Activated T-cell treated with anti-CD3 and anti-CD28 coated beads for 24 hours (primary cell): ENCODE data around the gene KCNJ16.

Experiments
- DNase-seq: peaks from one replicate; pipeline ENCODE4 v3.0.0-alpha.2; 2020; ENCODE audit warnings: low read depth

Gene KCNJ16

DNA sequence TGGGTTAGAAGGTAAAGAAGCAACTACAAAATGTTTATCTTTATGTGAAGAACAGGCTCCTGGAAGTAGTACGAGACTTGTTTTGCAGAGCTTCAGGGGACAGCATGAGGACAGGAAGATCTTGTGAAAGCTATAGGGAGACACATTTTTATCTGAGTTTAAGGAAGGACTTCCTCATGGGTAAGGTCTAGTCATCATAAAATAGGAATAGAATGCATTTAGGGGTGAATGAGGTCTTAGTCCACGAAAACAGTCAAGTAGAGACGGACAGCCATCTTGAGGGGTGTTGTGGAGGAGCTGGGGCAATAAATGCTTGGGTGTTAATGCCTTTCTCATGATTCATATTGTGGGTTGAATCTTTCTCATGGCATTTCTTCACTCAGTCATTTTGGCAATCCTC, 24.3 kb downstream of the KCNJ16 start:
- DNase-seq = no peak

- no peak for DNase-seq
Observed at GRCh38 chr17:70099884-70100283, 24.9 kb downstream of the KCNJ16 start.

DNA sequence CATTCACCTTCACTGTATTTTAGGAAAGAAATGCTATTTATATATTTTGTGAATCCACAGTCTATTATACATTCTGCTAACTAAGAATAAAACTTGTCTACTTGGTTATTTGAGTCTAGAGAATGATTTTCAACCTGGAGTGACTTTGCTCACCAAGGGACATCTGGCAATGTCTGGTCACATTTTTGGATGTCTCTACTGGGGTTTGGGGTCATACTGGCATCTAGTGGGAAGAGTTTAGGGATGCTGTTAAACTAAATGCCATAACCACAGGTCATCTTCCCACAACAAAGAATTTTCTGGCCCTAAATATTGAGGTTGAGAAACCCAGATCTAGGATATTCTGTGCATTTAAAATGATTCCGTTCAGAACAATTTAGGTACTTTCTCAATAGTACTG, 26.0 kb downstream of the KCNJ16 start:
- DNase-seq = no peak

- DNase-seq = no peak
Observed at GRCh38 chr17:70102531-70102930, 27.5 kb downstream of the KCNJ16 start.

GRCh38 chr17:70104791-70105523, 29.9 kb downstream of the KCNJ16 start:
- DNase-seq = no peak

DNA sequence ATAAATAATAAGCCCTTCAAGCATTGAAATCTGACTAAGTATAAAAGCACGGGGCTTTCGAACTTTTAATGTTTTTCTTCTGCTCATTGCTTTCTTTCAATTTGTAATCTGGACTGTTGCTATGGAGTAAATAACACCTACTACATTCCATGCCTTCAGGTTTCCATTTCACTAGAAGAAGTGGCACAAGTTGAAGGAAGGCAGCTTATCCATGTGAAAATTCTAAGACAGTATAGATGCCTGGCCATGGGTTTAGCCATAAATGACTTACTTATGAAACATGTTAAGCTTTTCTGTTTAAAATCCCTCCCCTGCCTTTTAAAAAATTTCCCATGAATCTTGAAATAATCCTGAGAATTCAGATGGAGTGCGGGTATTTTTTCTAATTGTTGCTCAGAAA, 30.6 kb downstream of the KCNJ16 start:
- DNase-seq = no peak

DNA sequence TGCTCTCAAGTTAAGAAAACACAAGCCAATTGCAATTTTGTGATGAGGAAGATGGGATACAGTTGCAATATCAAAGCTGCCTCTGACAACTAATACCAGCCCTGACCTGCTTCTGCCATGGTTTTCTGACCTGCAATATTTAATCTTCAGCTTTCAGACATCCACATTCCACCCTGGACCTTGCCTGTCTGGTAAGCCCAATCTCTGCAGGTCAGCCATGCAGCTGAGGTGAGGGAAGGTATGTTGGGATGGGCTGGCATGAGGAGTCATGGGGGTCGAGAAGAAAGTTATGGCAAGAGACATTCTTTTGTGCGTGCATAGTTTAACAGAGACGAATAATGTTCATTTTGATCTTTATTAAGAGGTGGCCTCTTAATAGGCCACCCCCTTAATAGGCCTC, 31.5 kb downstream of the KCNJ16 start:
- DNase-seq = no peak

DNA sequence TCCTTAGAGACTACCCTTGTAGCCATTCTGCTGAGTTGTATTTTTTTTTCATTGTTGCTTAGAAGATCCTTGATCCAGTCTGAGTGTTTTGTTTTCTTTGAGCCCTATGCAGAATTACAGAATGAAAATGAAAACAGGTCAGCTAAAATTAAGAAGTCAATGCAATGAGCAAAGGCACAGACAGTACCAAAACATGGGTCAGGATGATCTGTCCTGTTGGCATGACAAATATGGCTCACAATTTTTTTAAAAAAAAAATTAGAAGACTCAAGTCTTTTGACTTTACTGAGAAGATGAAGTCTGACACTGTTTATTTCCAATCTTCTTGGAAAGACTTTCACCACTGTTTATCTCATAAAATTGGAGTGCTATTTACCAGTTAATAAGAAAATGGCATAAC, 32.4 kb downstream of the KCNJ16 start:
- no peak for DNase-seq

- no peak for DNase-seq
Observed at GRCh38 chr17:70107904-70108565, 33.0 kb downstream of the KCNJ16 start.

GRCh38 chr17:70109497-70109896, 34.5 kb downstream of the KCNJ16 start:
- no peak for DNase-seq

DNA sequence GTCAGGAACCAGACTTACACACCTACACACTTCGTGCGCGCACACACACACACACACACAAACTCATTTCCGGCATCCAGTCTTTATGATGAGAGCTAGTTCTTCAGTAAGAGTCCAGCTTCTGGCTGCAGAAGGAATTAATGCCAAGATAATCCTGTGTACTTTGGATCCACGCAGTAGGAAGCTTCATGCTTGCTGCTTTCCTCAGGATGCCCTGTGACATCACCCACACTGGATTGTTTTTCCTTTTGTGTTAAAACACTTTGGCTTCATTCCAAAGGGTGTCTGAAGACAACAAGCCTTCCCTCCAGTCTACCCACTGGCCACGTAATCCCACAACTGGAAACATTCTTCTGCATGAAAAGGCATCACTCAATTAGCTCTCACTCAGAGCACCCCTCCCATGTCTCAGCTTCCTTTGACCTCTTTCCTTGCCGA, 35.4 kb downstream of the KCNJ16 start:
- no peak for DNase-seq

- DNase-seq = no peak
Observed at GRCh38 chr17:70111201-70111600, 36.2 kb downstream of the KCNJ16 start.

GRCh38 chr17:70114405-70114804, 39.4 kb downstream of the KCNJ16 start:
- DNase-seq = no peak

- DNase-seq = no peak
Observed at GRCh38 chr17:70115126-70115525, 40.1 kb downstream of the KCNJ16 start.

- no peak for DNase-seq
Observed at GRCh38 chr17:70116919-70117318, 41.9 kb downstream of the KCNJ16 start.

DNA sequence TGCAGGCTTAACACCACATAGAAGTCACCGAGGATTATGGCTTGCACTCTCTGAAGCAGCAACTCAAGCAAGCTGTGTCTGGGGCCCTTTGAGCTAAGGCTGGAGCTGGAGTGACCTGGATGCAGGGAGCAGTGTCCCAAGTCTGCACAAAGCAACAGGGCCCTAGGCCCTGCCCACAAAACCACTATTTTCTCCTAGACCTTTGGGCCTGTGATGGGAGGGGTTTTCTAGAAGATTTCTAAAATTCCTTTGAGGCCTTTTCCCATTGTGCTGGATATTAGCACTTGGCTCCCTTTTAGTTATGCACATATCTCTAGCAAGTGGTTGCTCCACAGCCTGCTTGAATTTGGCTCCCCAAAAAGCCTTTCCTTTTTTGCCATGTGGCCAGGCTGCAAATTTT, 44.5 kb downstream of the KCNJ16 start:
- DNase-seq = no peak

- DNase-seq = no peak
Observed at GRCh38 chr17:70119983-70120382, 45.0 kb downstream of the KCNJ16 start.

DNA sequence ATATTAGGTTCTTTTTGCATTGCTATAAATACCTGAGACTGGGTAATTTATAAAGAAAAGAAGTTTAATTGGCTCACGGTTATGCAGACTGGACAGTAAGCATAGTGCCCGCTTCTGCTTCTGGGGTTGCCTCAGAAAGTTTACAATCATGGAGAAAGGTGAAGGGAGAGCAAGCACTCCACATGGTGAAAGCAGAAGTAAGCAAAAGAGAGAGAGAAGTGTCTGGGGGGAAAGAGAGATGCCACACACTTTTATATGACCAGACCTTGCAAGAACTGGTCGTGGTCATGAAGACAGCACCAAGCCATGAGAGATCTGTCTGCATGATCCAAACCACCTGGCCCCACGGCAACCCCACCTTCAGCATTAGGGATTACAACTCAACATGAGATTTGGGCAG, 45.4 kb downstream of the KCNJ16 start:
- no peak for DNase-seq

DNA sequence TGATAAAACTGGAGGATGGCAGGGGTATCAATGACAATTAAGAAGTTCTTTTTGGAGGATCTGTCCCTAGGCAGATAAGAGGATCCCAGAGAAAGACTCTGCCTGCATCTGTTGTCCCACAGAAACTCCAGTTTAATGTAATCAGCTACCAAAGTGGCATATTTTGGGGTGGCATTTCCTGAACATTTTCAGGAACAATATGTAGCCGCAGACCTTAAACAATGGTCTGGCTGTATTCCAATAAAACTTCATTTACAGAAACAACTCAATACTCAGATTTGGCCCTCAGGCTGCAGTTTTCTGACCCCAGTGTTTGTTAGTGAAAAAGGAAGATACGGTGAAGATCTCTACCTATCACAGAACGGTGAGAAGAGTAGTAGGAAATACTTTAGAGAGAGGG, 46.1 kb downstream of the KCNJ16 start:
- no peak for DNase-seq

DNA sequence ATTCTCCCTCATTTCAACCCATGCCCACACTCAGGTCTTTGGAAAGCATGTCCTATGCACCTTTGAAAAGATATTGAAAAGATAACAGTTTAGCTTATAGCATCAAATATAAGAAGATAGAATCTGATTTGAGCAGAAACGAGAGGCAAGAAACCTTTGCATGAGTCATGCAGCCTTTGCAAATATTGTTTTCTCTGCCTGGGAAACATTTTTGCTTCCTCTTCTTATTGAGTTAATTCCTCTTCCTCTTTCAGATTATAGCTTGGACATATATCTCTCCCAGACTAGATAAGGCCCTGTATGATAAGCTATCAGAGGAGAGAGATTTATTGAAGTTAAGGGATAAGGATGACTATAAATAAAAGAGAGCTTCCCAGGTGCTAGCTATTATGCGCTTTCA, 48.2 kb downstream of the KCNJ16 start:
- DNase-seq = no peak

- DNase-seq = no peak
Observed at GRCh38 chr17:70124723-70125122, 49.7 kb downstream of the KCNJ16 start.

- DNase-seq = no peak
Observed at GRCh38 chr17:70127221-70127873, 52.3 kb downstream of the KCNJ16 start.

GRCh38 chr17:70128727-70129238, 53.8 kb downstream of the KCNJ16 start:
- no peak for DNase-seq
